BLaER1 treated with 17β-estradiol and CSF1 and Interleukin-3, amounts not matched to agents 10 nM and 100 nM (cell line): ENCODE measurements around the gene PIGK.

Experiments used
- H3K27ac ChIP-seq, 11 experiments: shearing (Covaris generic); formaldehyde crosslinking; 2 replicates each; pipeline ENCODE4 v1.8.1; 2022
- H3K27me3 ChIP-seq, 11 experiments: shearing (Covaris generic); formaldehyde crosslinking; 2 replicates each; pipeline ENCODE4 v1.8.1; 2022
- H3K36me3 ChIP-seq, 11 experiments: shearing (Covaris generic); formaldehyde crosslinking; 2 replicates each; pipeline ENCODE4 v1.8.1; 2022
- H3K4me1 ChIP-seq, 10 experiments: shearing (Covaris generic); formaldehyde crosslinking; 2 replicates each; pipeline ENCODE4 v1.8.1; 2022
- H3K4me2 ChIP-seq, 11 experiments: shearing (Covaris generic); formaldehyde crosslinking; 2 replicates each; pipeline ENCODE4 v1.8.1; 2022
- H3K4me3 ChIP-seq, 10 experiments: shearing (Covaris generic); formaldehyde crosslinking; 2 replicates each; pipeline ENCODE4 v1.8.1; 2022
- H3K9ac ChIP-seq, 11 experiments: shearing (Covaris generic); formaldehyde crosslinking; 2 replicates each; pipeline ENCODE4 v1.8.1; 2022
- H3K9me3 ChIP-seq, 11 experiments: shearing (Covaris generic); formaldehyde crosslinking; replicated peaks in 1 of 11; 2 replicates each; pipeline ENCODE4 v1.8.1; 2022
- H4K20me1 ChIP-seq, 11 experiments: shearing (Covaris generic); formaldehyde crosslinking; 2 replicates each; pipeline ENCODE4 v1.8.1; 2022
- Cebpa-rat ChIP-seq, 11 experiments: shearing (Covaris generic); IDR thresholded peaks; 2 replicates each; pipeline ENCODE4 v1.8.1; 2022

PIGK gene

DNA sequence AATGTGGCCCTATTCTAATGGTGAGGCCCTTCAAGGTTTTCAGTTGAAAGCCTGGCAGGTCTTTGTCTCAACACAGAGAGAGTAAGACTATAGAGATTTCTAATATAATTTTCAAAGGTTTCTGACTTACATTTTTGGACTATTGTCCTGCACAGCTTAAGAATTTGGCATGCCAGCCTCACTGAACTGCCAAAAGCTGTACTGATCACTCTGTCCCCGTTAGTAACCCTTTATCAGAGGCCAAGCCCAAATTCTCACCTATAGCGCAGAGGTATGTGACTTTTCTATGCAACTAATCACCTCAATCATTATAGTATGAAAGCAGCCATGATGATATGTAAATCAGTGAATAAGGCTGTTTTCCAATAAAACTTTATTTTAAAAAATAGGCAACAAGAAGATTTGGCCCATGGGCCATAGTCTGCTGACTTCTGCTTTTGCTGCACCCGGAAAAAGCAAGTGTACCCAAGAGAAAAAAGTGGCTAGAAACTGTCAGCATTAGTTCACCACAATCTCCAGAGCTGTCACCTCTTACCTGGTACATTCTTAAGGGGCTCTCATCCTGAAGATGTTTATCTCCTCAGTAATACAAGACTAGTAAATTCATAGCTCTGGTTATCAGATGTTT, 85.4 kb downstream of the PIGK start:
- no peak overlapping the region for H3K9ac ChIP-seq
- no peaks in the 10 kb centered on the region for H3K36me3 ChIP-seq
- TF ChIP-seq Cebpa-rat (IDR thresholded peaks at IDR 0.05) = no peak
- H3K4me1 ChIP-seq = no peaks in the 10 kb centered on the region
- H4K20me1 ChIP-seq = no peaks in the 10 kb centered on the region
- no peak overlapping the region for H3K4me2 ChIP-seq
- H3K27me3 ChIP-seq = no peaks in the 10 kb centered on the region
- H3K9me3 ChIP-seq = no peaks in the 10 kb centered on the region
- no peak overlapping the region for H3K4me3 ChIP-seq
- no peak overlapping the region for H3K27ac ChIP-seq

DNA sequence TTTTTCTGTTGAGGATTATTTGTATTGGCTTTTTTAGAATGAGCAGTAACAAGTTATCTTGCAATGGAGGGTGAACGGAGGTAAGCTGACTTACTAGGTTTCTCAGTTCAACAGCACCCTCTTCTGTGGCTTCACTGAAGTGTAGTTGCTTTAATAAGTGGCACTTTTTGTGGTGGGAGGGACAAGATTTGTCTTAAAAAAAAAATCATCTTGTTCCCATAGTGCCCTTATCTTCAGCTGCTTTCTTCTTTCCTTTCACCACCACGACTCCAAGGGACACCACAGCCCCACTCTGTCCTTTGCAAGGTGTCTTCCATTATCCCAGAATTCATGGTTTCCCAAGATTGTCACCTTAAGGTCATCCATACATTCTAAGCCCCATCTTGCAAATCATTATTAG, 92.9 kb downstream of the PIGK start:
- no peaks in the 10 kb centered on the region for H3K4me1 ChIP-seq
- H3K27me3 ChIP-seq = no peaks in the 10 kb centered on the region
- H4K20me1 ChIP-seq = no peaks in the 10 kb centered on the region
- no peaks in the 10 kb centered on the region for H3K36me3 ChIP-seq
- no peaks in the 10 kb centered on the region for H3K9me3 ChIP-seq
- no peak overlapping the region for H3K4me2 ChIP-seq
- no peak overlapping the region for H3K4me3 ChIP-seq
- H3K9ac ChIP-seq = no peak overlapping the region
- no peak overlapping the region for H3K27ac ChIP-seq
- TF ChIP-seq Cebpa-rat (IDR thresholded peaks at IDR 0.05) = no peak

DNA sequence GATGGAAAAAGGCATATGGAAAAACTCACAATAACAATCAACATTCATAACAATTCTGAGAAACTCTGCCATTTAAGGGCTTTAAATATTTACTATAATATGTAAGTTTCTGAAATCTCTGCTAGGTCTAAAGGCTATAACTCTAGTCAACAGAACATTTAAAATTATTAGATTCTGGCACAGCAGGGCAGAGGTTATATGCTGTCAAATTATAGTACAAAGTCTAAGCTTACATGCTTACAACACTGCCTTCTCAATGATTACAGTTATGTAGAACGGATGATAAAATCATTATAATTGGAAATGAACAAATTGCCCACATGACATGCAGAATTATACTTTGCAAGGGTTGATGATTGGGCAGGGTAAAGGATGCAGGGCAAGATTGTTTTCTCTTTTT, 97.7 kb downstream of the PIGK start:
- Histone ChIP-seq H3K27me3 (no peaks in the 10 kb centered on the region), H3K36me3 (no peaks in the 10 kb centered on the region), H3K4me1 (no peaks in the 10 kb centered on the region), H3K9me3 (no peaks in the 10 kb centered on the region), H3K4me2 (no peak overlapping the region), H3K9ac (no peak overlapping the region), H4K20me1 (no peaks in the 10 kb centered on the region), H3K4me3 (no peak overlapping the region), H3K27ac (no peak overlapping the region)
- TF ChIP-seq Cebpa-rat (IDR thresholded peaks at IDR 0.05) = no peak

DNA sequence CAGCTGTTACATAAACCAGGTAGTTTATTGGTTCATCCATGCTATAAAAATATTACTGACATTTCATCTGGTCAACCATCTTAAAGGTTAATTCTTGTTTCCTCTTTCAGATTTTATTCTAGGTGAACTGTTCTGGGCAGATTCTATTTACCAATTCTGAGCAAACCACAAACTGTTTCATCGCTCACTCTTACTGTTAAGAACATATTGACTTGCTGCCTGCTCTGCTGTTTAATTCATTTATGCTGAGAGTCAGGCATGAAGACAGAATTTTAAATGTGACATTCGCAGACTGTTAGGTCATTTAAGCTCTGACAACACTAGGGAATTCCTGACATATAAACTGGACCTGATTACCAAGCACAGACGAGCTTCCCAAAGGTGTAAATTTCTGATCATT, 98.3 kb downstream of the PIGK start:
- H3K4me2 ChIP-seq = no peak overlapping the region
- no peak overlapping the region for H3K4me3 ChIP-seq
- no peak overlapping the region for H3K9ac ChIP-seq
- no peaks in the 10 kb centered on the region for H3K27me3 ChIP-seq
- no peak for TF ChIP-seq Cebpa-rat (IDR thresholded peaks at IDR 0.05)
- no peaks in the 10 kb centered on the region for H4K20me1 ChIP-seq
- no peaks in the 10 kb centered on the region for H3K4me1 ChIP-seq
- H3K36me3 ChIP-seq = no peaks in the 10 kb centered on the region
- H3K9me3 ChIP-seq = no peaks in the 10 kb centered on the region
- no peak overlapping the region for H3K27ac ChIP-seq

DNA sequence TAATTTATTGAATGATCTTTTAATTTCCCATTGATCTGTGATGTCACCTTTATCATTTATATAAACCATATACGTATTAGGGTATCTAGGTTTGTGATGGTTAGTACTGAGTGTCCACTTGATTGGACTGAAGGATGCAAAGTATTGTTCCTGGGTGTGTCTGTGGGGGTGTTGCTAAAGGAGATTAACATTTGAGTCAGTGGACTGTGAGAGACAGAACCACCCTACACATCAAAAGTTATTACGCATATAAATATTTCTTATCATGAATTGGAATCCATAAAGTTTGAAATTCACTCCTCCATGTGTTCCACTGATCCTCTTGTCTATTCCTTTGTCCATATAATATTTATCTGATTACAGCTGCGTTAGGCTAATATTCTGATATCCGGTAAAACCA, 100.5 kb downstream of the PIGK start:
- H3K4me3 ChIP-seq = no peak overlapping the region
- no peak overlapping the region for H3K27ac ChIP-seq
- no peak for TF ChIP-seq Cebpa-rat (IDR thresholded peaks at IDR 0.05)
- no peaks in the 10 kb centered on the region for H3K36me3 ChIP-seq
- H3K27me3 ChIP-seq = no peaks in the 10 kb centered on the region
- H3K9me3 ChIP-seq = no peaks in the 10 kb centered on the region
- H3K4me2 ChIP-seq = no peak overlapping the region
- H3K9ac ChIP-seq = no peak overlapping the region
- H4K20me1 ChIP-seq = no peaks in the 10 kb centered on the region
- H3K4me1 ChIP-seq = no peaks in the 10 kb centered on the region

DNA sequence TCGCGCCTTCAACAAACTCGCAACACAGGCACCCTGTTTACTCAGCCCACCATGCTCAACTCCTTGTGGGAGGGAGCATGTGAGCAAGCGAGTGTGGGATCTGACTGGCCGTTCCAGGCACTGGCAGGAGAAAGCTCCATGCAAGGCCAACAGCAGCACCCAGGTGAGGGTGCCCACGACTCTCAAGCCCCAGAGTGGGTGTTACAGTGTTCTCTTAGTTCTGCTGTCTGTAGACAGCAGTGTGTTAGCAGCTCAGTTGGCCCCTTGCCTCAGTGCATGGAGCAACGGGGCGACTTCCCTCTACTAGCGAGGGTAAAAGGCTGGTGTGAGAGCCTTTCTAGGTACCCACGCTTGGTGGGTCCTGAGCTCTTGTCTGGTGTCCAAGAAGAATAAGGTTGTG, 114.6 kb downstream of the PIGK start:
- Histone ChIP-seq H3K4me1 (no peaks in the 10 kb centered on the region), H3K27ac (no peak overlapping the region), H3K27me3 (no peaks in the 10 kb centered on the region), H4K20me1 (no peaks in the 10 kb centered on the region), H3K4me3 (no peak overlapping the region), H3K9me3 (no peaks in the 10 kb centered on the region), H3K4me2 (no peak overlapping the region), H3K9ac (no peak overlapping the region), H3K36me3 (no peaks in the 10 kb centered on the region)
- TF ChIP-seq Cebpa-rat (IDR thresholded peaks at IDR 0.05) = no peak

DNA sequence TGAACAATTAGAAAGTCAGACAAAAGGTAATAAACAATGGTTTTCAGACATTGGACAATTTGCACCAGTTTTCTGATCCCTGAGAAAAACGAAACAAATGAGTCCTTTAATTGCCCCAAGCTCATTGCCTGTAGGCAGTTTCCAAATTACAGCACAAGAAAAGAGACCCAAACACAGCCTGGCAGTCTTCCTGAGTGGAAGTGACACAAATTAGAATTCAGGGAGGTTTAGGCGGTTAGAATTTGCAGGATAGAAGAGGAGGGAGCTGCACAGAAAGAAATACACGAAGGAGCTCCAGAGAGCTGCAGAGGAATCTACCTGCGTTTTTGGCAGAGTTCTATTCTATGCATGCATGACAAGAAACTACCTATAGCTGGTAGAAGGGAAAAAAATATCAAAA, 115.7 kb downstream of the PIGK start:
- Histone ChIP-seq H3K27me3 (no peaks in the 10 kb centered on the region), H3K4me2 (no peak overlapping the region), H3K9ac (no peak overlapping the region), H3K36me3 (no peaks in the 10 kb centered on the region), H3K27ac (no peak overlapping the region), H3K4me1 (no peaks in the 10 kb centered on the region), H3K9me3 (no peaks in the 10 kb centered on the region), H4K20me1 (no peaks in the 10 kb centered on the region), H3K4me3 (no peak overlapping the region)
- TF ChIP-seq Cebpa-rat (IDR thresholded peaks at IDR 0.05) = no peak

DNA sequence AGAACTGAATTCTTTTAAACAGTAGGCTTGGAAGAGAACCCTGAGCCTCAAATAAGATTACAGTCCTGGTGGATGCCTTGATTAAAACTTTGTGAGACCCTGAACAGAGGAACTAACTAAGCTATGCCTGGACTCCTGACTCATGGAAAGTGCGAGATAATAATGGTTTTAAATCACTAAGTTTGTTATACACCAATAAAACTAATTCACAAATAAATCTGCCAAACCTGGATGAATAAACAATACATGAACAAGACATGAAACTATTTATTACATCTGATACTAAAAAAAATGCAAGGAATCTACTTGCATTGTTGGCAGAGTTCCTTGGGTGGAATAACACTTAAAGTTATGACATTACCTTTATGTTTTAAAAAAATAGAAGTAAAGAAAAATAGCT, 118.4 kb downstream of the PIGK start:
- no peak overlapping the region for H3K27ac ChIP-seq
- H3K9ac ChIP-seq = no peak overlapping the region

DNA sequence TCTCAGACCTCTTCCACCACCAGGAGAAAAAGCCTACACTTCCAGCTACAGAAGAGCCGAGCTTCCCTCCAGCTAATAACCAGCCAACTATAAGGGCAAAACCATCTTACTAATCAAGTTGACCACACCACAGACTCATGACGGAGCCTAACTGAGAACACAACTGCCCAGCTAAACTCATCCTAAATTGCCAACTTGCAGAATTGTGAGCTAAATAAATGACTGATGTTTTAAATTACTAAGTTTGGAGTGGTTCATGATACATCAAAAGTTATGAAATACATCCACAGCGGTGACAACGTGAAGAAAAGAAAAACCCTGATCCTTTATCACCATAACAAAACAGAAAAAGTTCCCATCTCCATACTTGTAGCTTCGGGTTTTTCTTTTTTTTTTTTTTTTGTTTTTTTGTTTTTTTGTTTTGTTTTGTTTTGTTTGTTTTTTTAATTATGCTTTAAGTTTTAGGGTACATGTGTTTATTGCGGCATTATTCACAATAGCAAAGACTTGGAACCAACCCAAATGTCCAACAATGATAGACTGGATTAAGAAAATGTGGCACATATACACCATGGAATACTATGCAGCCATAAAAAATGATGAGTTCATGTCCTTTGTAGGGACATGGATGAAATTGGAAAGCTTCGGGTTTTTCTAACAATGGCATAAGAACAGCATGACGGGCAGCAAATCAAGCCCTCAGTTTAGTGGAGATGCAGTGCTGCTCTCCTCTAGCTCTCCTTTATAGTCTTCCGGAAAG, 122.6 kb downstream of the PIGK start:
- Histone ChIP-seq H3K4me1 (no peaks in the 10 kb centered on the region), H3K4me3 (no peak overlapping the region), H4K20me1 (no peaks in the 10 kb centered on the region), H3K27me3 (no peaks in the 10 kb centered on the region), H3K36me3 (no peaks in the 10 kb centered on the region), H3K9me3 (0 out of 22 replicates have a peak, but pooled peaks cover 0 to 3% (median 0%) of the 10 kb centered on the region in 11 experiments), H3K27ac (no peak overlapping the region), H3K9ac (no peak overlapping the region), H3K4me2 (no peak overlapping the region)
- TF ChIP-seq Cebpa-rat (IDR thresholded peaks at IDR 0.05) = no peak

More for the DNA sequence above, 118.4 kb downstream of the PIGK start:
- no peak overlapping the region for H3K4me3 ChIP-seq
- 0 out of 22 replicates have a peak, but pooled peaks cover 0 to 3% (median 0%) of the 10 kb centered on the region in 11 experiments for H3K9me3 ChIP-seq
- no peak for TF ChIP-seq Cebpa-rat (IDR thresholded peaks at IDR 0.05)
- no peak overlapping the region for H3K4me2 ChIP-seq
- no peaks in the 10 kb centered on the region for H3K27me3 ChIP-seq
- no peaks in the 10 kb centered on the region for H4K20me1 ChIP-seq
- H3K4me1 ChIP-seq = no peaks in the 10 kb centered on the region
- no peaks in the 10 kb centered on the region for H3K36me3 ChIP-seq

DNA sequence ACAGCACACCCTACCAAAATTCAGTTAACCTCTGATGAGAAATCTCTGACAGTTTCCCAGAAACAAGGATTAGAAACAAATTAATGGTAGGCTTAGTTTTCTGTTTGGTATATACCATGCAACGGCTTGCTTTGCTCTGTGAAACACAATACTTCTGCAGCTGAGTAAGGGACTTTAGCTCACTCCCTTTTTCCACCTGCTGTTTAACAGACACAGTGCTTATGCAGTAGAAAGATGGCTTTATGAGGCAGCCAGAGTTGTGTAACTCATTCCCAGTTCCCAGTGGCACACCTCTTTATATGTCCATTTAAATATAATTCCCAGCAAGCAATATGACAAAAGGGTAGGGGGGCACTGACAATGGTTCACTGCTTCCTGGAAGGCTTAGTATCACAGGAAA, 124.0 kb downstream of the PIGK start:
- TF ChIP-seq Cebpa-rat (IDR thresholded peaks at IDR 0.05) = no peak
- Histone ChIP-seq H3K9me3 (0 out of 22 replicates have a peak, but pooled peaks cover 0 to 3% (median 0%) of the 10 kb centered on the region in 11 experiments), H3K27ac (no peak overlapping the region), H3K4me3 (no peak overlapping the region), H3K4me1 (no peaks in the 10 kb centered on the region), H3K36me3 (no peaks in the 10 kb centered on the region), H4K20me1 (no peaks in the 10 kb centered on the region), H3K27me3 (no peaks in the 10 kb centered on the region), H3K4me2 (no peak overlapping the region), H3K9ac (no peak overlapping the region)
